ENCODE results near the gene PRRT2.

DNA sequence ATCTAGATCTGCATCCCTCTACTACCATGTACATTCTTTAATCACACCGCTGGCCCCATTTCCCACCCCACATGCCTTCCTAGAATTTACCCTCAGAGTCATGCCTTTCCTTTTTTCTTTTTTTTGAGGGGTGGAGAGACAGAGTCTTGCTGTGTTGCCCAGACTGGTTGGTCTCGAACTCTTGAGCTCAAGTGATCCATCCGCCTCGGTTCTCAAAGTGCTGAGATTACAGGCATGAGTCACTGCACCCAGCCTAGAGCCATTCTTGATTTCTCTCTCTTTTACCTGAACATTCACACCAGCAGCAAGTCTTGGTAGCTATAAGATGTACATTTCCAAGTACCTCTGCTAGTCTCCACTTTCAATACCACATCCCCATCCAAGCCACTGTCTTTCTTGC lies 6.1 kb downstream of the PRRT2 start:
- TF ChIP-seq EP300 (IDR thresholded peaks at IDR 0.05) (no peak), POLR2A (IDR thresholded peaks at IDR 0.05) (no peak)
- TF ChIP-seq, protein P1, sequence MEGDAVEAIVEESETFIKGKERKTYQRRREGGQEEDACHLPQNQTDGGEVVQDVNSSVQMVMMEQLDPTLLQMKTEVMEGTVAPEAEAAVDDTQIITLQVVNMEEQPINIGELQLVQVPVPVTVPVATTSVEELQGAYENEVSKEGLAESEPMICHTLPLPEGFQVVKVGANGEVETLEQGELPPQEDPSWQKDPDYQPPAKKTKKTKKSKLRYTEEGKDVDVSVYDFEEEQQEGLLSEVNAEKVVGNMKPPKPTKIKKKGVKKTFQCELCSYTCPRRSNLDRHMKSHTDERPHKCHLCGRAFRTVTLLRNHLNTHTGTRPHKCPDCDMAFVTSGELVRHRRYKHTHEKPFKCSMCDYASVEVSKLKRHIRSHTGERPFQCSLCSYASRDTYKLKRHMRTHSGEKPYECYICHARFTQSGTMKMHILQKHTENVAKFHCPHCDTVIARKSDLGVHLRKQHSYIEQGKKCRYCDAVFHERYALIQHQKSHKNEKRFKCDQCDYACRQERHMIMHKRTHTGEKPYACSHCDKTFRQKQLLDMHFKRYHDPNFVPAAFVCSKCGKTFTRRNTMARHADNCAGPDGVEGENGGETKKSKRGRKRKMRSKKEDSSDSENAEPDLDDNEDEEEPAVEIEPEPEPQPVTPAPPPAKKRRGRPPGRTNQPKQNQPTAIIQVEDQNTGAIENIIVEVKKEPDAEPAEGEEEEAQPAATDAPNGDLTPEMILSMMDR (IDR thresholded peaks at IDR 0.05), result no peak
